HG02759 (cell line): ENCODE measurements around the gene BCL6B.
"Not testable (repeated sequence)": the region's sequence is repeated elsewhere in the genome, so short reads cannot be mapped to it uniquely, and the experiment has no call there.

Source experiments
- ATAC-seq: cut with Tn5 transposase; IDR thresholded peaks from one replicate; pipeline ENCODE4 v1.9.1; 2021; ENCODE audit warnings: mild to moderate bottlenecking, moderate library complexity; ENCODE audit not compliant: unreplicated experiment

BCL6B gene

DNA sequence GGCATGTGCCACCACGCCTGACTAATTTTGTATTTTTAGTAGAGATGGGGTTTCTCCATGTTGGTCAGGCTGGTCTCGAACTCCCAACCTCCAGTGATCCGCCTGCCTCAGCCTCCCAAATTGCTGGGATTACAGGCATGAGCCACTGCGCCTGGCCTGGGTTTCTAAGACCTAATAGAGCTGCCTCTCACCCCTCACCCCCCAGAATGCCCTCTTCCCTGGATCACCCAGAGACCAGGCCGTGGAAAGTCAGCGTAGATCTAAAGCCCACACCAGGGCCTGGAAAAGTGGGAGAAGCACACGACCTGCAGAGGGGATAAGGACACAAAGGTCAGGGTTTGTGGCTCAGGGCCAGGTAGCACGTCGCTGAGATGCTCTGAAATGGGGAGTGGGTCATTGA is 27.7 kb downstream of the BCL6B start:
- not testable (repeated sequence) for ATAC-seq

DNA sequence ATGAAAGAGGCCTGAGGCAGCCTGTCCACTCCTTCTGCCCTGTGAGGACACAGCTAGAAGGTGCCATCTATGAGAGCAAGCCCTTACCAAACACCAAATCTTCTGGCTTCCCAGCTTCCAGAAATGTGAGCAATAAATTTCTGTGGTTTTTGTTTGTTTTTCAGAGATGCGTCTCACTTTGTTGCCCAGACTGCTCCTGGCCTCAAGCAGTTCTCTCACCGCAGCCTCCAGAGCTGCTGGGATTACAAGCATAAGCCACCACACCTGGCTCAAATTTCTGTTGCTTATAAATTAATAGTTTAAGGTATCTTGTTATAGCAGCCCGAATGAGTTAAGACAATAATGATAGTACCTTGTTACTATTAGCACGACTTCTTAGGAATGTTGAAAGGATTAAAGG is 33.5 kb downstream of the BCL6B start:
- ATAC-seq, result no peak

GRCh38 chr17:7058831-7059447 is 36.1 kb downstream of the BCL6B start:
- ATAC-seq, result no peak

- ATAC-seq, result no peak
These were observed 37.5 kb downstream of the BCL6B start for GRCh38 chr17:7060165-7060891.

DNA sequence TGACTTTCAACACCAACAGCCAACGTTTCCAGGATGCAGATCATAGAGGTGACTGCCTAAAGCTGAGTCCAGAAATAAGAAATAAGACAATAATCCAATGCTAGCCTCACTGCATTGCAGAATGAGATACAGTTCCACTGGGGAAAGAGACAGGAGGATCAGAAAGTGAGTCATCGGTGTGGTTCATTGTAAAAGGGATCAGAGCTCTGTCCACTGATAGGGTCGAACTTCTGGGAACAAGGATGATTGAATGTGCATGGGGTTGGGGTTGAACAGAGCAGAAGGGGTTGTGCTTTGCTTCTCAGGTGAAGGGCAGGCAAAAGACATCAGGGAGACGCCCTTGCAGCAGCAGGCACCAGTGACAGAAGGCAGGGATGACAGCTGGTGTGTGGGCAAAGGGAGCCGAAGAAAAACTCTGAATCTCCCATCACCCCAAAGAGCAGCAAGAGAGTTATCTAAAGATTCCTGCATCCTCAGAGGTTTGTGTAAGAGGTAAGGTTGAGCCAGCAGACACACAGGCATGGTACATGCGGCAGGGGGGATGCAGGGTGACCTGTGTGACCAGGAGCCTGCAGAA is 40.8 kb downstream of the BCL6B start:
- no peak for ATAC-seq

- ATAC-seq, result no peak
These were observed 41.4 kb downstream of the BCL6B start for GRCh38 chr17:7064261-7064660.

GRCh38 chr17:7067198-7067597 is 44.3 kb downstream of the BCL6B start:
- ATAC-seq, result no peak

DNA sequence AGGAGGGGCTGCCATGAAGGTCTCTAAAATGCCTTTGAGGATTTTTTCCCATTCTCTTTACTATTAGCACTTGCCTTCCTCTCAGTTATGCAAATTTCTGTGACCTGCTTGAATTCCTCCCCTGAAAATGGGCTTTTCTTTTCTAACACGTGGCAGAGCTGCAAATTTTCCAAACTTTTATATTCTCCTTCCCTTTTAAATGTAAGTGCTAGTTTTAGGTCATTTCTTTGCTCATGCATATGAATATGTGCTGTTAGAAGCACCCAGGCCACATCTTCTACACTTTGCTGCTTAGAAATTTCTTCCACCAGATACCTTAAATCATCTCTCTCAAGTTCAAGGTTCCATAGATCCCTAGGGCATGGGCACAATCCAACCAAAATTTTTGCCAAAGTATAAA is 45.4 kb downstream of the BCL6B start:
- no peak for ATAC-seq

- ATAC-seq, result no peak
These were observed 47.9 kb downstream of the BCL6B start for GRCh38 chr17:7070712-7071111.

GRCh38 chr17:7072406-7072805 is 49.6 kb downstream of the BCL6B start:
- no peak for ATAC-seq

DNA sequence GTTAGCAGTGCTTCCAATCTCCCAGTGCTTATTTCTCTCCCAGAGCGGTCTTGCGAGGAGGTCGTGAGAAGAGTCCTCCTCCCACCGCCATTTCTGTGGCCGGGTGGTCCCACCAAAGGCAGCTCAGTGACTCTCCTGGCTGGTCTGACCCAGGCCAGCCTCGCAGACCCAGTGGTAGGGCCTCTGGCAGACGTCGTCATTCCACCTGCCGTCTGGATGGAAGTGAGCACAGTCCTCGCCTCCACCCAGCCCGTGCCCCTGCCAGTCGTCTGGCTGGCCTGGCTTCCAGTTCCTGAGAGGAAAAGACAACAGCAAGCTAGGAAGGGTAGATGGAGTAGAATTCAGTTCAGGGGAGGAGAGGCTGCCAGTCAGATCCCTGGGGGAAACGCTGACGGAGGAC is 52.1 kb downstream of the BCL6B start:
- ATAC-seq, result no peak

DNA sequence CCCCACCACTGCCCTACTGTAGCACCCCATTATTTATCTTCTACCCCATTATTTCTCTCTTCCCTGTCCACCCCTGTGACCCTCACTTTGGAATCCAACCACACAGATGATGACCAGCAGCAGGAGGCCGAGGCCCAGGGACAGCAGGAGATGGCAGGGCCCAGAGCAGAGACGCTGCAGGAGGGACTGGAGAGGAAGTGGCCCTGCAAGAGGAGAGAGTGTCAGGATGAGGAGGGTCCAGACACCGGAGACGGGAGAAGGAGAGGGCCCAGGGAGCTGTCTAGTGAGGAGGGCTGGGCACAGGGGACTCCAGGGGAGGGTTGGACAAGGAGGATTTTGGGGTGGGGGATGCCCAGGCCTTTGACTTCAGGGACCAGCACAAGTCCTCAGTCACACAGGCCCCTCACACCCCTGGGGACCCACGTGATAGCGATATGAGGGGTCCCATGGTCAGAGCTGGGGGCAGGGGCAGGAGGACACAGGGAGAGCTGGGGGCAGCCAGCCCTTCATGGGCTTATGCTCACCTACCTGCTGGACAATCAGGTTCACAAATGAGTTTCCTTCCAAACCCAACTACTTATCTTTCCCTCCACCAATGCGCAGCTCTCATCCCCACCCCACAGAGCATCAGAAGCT is 55.2 kb downstream of the BCL6B start:
- no peak for ATAC-seq

GRCh38 chr17:7078711-7079110 is 55.9 kb downstream of the BCL6B start:
- no peak for ATAC-seq
